ENCODE data around the gene MICU1.
"Not testable (repeated sequence)": the region's sequence is repeated elsewhere in the genome, so short reads cannot be mapped to it uniquely, and the experiment has no call there.

MICU1 gene

DNA sequence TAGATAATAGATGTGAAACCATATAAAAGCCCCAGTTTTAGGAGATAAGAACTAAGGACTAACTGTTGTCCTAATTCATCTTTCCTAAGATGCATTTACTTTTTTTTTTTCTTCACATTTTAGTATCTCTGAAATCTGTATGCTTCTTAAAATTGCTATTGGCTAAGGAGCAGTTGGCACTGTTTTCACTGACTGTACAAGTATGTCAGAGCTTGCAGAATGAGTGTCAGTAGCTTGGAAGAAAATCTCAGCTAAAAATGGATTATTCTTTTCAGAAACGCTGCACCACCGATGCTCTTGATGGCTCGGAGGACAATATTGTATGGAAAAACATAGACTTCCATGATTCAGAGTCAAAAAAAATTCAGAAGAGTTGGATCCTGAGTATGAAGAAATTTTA is 180.0 kb downstream of the MICU1 start:
- DNase-seq (ENCODE audit: low read depth in 3 of 3), result no peak

DNA sequence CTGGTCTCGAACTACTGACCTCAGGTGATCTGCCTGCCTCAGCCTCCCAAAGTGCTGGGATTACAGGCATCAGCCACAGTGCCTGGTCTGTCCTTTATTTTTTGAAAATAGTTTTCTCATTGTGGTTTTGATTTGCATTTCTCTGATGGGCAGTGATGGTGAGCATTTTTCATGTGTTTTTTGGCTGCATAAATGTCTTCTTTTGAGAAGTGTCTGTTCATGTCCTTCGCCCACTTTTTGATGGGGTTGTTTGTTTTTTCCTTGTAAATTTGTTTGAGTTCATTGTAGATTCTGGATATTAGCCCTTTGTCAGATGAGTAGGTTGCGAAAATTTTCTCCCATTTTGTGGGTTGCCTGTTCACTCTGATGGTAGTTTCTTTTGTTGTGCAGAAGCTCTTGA is 182.9 kb downstream of the MICU1 start:
- not testable (repeated sequence) for DNase-seq (ENCODE audit: low read depth in 3 of 3)

- DNase-seq (ENCODE audit: low read depth in 3 of 3), result no peak
These were observed 190.3 kb downstream of the MICU1 start for GRCh38 chr10:72435570-72435969.

- DNase-seq (ENCODE audit: low read depth in 3 of 3), result not testable (repeated sequence)
These were observed 194.9 kb downstream of the MICU1 start for GRCh38 chr10:72430936-72431335.

DNA sequence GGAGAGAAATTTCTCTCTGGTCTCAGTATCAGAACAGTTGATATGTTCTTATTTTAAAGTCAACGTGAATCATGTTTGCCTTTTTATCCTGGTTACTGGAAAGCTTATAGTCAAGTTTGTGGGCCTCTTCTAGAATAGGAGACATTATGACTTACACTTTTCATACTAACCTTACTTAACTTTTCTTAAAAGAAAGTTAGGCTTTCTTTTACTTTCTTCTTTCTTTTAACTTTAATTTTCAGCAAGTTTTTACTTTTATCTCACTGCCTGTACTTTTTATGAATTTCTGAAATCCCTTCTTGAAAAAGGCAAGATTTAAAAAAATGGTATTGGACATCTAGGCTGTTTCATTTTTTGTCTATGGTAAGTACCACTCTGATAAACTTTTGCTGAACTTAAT is 195.9 kb downstream of the MICU1 start:
- no peak for DNase-seq (ENCODE audit: low read depth in 3 of 3)

- no peak for DNase-seq (ENCODE audit: low read depth in 3 of 3)
These were observed 198.9 kb downstream of the MICU1 start for GRCh38 chr10:72426986-72427385.

GRCh38 chr10:72425133-72425532 is 200.7 kb downstream of the MICU1 start:
- no peak for DNase-seq (ENCODE audit: low read depth in 3 of 3)

GRCh38 chr10:72424561-72424960 is 201.3 kb downstream of the MICU1 start:
- no peak for DNase-seq (ENCODE audit: low read depth in 3 of 3)

- DNase-seq (ENCODE audit: low read depth in 3 of 3), result no peak
These were observed 202.5 kb downstream of the MICU1 start for GRCh38 chr10:72423426-72423825.

DNA sequence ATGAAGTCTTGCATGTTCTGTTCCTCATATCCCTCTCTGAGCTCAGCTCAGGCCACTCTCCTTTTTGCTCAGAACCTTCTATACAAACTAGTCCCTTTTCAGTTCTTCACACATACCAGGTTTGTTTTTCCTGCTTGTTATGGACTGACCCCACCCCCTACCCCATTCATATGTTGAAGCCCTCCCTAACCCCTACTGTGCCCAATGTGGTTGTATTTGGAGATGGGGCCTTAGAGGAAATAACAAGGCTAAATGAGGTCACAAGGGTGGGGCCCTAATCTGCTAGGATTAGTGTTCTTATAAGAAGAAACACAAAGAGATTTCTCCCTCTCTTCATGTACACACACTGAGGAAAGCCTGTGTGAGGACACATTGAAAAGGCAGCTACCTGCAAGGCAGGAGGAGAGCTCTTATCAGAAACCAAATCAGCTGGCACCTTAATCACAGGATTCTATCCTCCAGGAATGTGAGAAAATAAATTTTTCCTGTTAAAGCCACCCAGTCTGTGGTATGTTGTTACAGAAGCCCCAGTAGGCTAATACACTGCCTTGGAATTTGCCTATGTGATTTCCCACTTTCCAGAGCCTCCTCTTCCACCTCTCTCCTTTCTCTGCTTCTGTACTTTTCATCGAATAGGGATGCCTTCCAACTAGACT is 203.9 kb downstream of the MICU1 start:
- no peak for DNase-seq (ENCODE audit: low read depth in 3 of 3)

GRCh38 chr10:72419241-72419640 is 206.6 kb downstream of the MICU1 start:
- DNase-seq (ENCODE audit: low read depth in 3 of 3), result no peak

GRCh38 chr10:72418679-72419078 is 207.2 kb downstream of the MICU1 start:
- no peak for DNase-seq (ENCODE audit: low read depth in 3 of 3)

- DNase-seq (ENCODE audit: low read depth in 3 of 3), result no peak
These were observed 207.9 kb downstream of the MICU1 start for GRCh38 chr10:72417971-72418370.

GRCh38 chr10:72416661-72417060 is 209.2 kb downstream of the MICU1 start:
- no peak for DNase-seq (ENCODE audit: low read depth in 3 of 3)

- DNase-seq (ENCODE audit: low read depth in 3 of 3), result no peak
These were observed 211.2 kb downstream of the MICU1 start for GRCh38 chr10:72414642-72415041.

GRCh38 chr10:72409167-72409566 is 216.7 kb downstream of the MICU1 start:
- DNase-seq (ENCODE audit: low read depth in 3 of 3), result no peak

DNA sequence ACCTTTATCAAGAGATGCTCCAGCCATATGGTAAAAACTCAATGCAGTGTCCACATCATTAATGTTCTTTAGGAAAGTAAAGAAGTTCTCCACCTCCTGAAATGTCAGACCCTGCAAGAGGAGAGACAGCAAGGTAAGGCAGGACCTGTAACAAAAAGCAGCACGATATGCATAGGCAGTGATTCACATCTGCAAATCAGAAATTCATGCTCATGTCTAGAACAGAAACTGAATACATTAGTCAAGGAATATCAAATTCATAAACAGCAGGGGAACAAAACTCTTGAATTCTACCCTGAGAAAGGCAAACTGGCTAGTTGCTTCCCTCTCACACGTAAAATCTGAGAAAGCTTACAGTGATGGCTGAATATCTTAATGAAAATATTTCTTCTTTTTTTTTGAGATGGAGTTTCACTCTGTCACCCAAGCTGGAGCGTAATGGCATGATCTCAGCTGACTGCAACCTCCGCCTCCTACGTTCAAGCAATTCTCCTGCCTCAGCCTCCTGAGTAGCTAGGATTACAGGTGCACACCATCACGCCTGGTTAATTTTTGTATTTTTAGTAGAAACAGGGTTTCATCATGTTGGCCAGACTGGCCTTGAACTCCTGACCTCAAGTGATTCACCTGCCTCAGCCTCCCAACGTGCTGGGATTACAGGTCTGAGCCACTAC is 217.8 kb downstream of the MICU1 start:
- DNase-seq (ENCODE audit: low read depth in 3 of 3), result no peak

DNA sequence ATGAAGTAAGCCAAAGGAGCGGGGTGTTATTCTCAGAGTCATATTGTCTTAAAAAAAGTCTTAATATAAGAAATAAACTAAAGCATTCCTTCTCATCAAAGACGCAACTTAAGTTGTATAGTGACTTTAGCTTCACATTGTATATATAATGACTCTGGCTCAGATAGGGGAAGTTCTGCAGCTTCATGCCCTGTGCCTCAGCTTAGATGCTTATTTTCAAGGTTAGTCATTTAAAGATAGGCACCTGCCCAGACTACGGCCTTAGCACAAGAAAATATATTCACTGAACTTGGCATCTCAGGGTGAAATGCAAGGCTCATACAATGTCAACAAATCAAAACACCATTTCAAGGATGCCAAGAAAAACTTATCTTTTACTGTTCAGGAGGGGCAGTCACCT is 218.4 kb downstream of the MICU1 start:
- DNase-seq (ENCODE audit: low read depth in 3 of 3), result no peak

- not testable (repeated sequence) for DNase-seq (ENCODE audit: low read depth in 3 of 3)
These were observed 230.3 kb downstream of the MICU1 start for GRCh38 chr10:72395581-72395980.

DNA sequence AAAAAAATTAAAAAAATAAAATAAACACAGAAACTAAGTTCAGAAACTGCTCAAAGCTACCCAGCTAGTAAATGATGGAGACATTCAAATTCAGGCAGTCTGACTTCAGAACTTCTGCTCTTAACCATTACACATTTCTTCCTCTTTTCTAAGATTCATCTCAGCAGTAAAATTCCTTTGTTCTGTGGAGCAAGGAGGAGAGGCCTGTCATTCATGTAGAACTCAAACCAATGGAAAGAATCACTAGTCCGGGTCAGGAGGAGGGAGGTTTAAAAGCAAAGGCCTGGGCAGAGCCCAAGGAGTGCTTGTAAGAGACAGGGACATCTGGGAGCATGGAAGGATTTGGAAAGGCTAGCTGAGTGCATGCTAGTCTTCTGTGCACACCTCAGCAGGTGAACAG is 233.3 kb downstream of the MICU1 start:
- no peak for DNase-seq (ENCODE audit: low read depth in 3 of 3)

- DNase-seq (ENCODE audit: low read depth in 3 of 3), result no peak
These were observed 235.1 kb downstream of the MICU1 start for GRCh38 chr10:72390764-72391163.

- no peak for DNase-seq (ENCODE audit: low read depth in 3 of 3)
These were observed 236.2 kb downstream of the MICU1 start for GRCh38 chr10:72389716-72390115.

GRCh38 chr10:72389014-72389413 is 236.9 kb downstream of the MICU1 start:
- DNase-seq (ENCODE audit: low read depth in 3 of 3), result no peak

DNA sequence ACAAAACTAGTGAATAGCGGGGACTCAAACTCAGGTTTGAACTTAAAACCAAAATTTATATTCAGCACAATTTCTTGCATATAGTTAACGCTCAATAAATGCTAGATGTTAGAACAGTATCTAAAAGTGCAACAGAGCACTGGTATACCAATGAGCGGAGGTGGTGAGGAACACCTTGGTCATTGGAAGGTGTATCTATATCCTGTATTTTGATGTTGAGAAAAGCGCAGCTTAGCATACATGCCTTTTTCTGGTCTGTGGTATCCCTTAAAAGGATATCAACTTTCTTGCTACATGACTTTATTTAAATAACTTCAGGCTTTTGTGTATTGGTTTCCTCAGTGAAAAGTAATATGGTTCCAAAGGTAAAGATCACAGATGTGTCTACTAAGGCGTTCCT is 237.8 kb downstream of the MICU1 start:
- no peak for DNase-seq (ENCODE audit: low read depth in 3 of 3)
